GM06990 (cell line): ENCODE results near the gene MED20.

ENCODE experiments used
- DNase-seq: peaks from one replicate; pipeline ENCODE4 v3.0.0-alpha.2; 2011; ENCODE audit not compliant: insufficient read length; ENCODE audit errors: extremely low read depth
- H3K27me3 ChIP-seq: replicated peaks from 2 replicates; pipeline ENCODE4 v1.6.0; 2011; ENCODE audit warnings: low read length; ENCODE audit not compliant: control insufficient read depth, insufficient read depth
- H3K36me3 ChIP-seq: 2 replicates; pipeline ENCODE4 v1.5.1; 2011; ENCODE audit warnings: low read length; ENCODE audit not compliant: control insufficient read depth, insufficient read depth
- H3K4me3 ChIP-seq: replicated peaks from 2 replicates; pipeline ENCODE4 v1.5.1; 2011; ENCODE audit warnings: low read depth, mild to moderate bottlenecking, control low read depth, low read length
- TF ChIP-seq, protein P1 (sequence below): IDR thresholded peaks from 2 replicates; pipeline ENCODE4 v1.5.1; 2011; ENCODE audit warnings: low read length, control low read depth, mild to moderate bottlenecking, inconsistent platforms; ENCODE audit not compliant: insufficient read depth, poor library complexity, severe bottlenecking

The MED20 gene

DNA sequence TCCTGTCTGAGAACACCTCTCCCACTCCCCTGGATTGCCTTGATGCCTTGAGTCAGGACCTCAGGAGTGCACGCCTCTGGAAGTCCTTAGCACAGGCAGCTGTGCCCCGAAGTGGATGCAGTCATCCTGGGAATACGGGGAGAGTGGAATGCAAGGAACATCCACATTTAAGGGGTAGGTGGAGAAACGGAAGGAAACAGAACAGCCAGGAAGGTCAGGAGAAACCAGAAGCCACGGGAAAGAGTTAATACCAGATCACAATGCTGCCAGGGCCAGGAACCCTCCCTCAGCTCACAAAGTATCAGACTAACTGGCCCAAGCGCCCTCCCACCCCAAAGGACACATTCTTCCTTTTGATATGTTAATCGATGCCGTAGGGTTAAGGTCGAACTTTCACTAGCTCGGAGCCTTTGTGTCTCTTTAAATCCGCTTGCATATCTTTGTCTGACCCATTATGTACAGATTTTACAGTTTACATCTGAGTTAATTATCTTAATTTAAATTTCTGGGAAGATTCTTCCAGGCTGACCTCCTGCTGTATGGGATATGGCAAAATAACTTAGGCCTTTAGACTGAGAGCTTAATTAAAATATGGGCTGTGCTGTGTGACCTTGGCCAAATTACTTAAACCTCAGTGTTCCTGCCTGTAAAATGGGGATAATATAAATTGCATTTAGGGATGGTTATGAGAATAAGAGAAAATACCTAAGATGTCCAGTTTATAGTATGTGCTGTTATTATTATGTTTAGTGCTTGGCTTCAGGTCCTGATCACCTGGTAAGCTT is 44.7 kb upstream of the MED20 start:
- Histone ChIP-seq H3K4me3 (no peak overlapping the region), H3K36me3 (no peaks in the 10 kb centered on the region), H3K27me3 (no peaks in the 10 kb centered on the region)
- no peak for DNase-seq
- TF ChIP-seq, protein P1, sequence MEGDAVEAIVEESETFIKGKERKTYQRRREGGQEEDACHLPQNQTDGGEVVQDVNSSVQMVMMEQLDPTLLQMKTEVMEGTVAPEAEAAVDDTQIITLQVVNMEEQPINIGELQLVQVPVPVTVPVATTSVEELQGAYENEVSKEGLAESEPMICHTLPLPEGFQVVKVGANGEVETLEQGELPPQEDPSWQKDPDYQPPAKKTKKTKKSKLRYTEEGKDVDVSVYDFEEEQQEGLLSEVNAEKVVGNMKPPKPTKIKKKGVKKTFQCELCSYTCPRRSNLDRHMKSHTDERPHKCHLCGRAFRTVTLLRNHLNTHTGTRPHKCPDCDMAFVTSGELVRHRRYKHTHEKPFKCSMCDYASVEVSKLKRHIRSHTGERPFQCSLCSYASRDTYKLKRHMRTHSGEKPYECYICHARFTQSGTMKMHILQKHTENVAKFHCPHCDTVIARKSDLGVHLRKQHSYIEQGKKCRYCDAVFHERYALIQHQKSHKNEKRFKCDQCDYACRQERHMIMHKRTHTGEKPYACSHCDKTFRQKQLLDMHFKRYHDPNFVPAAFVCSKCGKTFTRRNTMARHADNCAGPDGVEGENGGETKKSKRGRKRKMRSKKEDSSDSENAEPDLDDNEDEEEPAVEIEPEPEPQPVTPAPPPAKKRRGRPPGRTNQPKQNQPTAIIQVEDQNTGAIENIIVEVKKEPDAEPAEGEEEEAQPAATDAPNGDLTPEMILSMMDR, result no peak

DNA sequence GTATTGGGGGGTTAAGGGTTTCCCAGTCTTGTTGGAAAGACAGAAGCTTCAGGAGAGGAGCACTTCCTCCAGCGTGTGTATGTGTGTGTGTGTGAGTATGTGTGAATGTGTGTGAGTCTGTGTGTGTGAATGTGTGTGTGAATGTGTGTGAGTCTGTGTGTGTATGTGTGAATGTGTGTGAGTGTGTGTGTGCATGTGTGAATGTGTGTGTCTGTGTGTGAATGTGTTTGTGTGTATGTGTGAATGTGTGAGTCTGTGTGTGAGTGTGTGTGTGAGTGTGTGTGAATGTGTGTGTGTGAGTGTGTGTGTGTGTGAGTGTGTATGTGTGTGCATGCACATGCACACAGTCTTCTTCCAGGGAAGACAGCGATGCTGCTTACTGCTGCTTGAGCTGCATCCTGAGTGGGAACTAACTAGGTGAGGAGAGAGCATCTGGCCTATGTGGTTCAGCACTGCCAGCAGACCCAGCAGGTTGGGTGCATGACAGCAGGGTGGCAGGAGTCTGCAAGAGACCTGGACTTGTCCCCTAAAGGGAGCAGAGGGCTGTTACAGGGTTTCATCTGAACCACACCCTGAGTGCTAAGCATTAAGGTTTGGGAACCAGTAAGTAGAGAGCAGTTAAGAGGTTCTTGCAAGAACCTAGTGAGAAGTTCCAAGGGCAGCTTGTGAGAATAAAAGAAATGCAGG is 43.4 kb upstream of the MED20 start:
- H3K27me3 ChIP-seq, result no peaks in the 10 kb centered on the region
- DNase-seq, result no peak
- no peak overlapping the region for H3K4me3 ChIP-seq
- TF ChIP-seq, protein P1, result no peak
- no peaks in the 10 kb centered on the region for H3K36me3 ChIP-seq

DNA sequence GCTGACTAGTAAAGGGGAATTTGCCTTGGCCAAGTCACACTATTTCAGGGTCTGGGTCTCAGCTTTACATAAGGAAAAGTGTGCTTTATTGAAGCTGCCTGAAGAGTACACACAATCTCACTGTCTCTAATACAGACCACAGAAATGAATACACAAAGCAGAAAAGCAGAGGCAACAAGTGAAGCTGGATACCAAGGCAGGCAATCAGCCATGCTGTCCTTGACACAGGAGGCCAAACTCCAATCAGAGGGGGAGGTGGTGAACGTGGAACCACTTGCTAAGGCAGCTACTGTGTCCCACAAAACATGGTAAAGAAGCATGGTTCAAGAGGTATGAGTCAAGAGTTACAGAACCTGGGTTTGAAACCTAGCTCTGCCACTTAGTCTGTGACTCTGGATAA is 42.4 kb upstream of the MED20 start:
- TF ChIP-seq, protein P1, result no peak
- Histone ChIP-seq H3K4me3 (no peak overlapping the region), H3K27me3 (no peaks in the 10 kb centered on the region), H3K36me3 (no peaks in the 10 kb centered on the region)
- no peak for DNase-seq

DNA sequence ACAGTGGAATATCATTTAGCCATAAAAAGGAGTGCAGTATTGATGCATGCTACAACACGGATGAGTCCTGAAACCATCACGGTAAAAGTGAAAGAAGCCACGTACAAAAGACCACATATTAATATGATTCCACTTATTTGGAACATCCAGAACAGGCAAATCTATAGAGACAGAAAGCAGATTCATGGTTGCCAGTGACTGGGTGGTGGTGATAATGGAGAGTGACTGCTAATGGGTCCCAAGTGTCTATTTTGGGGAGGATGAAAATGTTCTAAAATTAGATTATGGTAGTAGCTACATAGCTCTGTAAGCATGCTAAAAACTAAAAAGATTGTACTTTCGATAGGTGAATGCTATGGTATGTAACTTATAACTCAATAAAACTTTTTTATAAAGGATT is 39.1 kb upstream of the MED20 start:
- no peaks in the 10 kb centered on the region for H3K36me3 ChIP-seq
- no peaks in the 10 kb centered on the region for H3K27me3 ChIP-seq
- TF ChIP-seq, protein P1, result no peak
- DNase-seq, result no peak
- no peak overlapping the region for H3K4me3 ChIP-seq

DNA sequence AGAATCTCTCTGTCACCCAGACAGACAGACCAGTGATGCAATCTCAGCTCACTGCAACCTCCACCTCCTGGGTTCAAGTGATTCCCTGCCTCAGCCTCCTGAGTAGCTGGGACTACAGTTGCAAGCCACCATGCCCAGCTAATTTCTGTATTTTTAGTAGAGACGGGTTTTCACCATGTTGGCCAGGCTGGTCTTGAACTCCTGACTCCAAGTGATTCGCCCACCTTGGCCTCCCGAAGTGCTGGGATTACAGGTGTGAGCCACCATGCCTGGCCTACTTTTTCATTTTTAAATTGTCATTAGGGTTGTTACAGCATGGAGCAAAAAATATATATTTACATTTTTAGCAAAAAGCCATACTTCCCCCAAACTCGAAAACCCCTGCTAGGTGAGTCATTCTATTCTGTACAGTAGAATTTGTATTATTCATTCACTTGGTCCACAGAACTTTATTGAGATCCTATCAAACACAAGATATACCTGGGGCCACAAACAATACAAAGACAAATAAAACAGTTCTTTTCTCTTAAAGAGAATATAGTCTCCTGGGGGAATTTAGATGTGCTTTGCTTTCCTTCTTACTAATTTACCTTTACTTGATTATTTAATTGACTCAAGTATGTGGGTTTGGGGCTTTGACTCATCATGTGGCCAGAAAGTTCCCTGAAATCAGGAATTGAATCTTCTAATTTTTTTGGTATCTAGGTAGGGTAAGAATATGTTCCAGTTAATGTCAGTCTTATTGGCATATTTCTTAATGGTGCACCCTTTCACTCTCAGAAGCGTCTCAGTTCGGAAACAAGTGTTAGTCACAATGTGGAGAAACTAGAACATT is 37.3 kb upstream of the MED20 start:
- no peak for DNase-seq
- TF ChIP-seq, protein P1, result no peak
- H3K4me3 ChIP-seq, result no peak overlapping the region
- H3K27me3 ChIP-seq, result no peaks in the 10 kb centered on the region
- no peaks in the 10 kb centered on the region for H3K36me3 ChIP-seq
